ENCODE measurements around the gene TTPAL. TPM values are rescaled to one million over a fixed set of nuclear protein-coding genes. Genes with fewer than 3 reads are reported as not detected.

The TTPAL gene
- total RNA-seq, 1 experiment from 2014 or later: 14.0 TPM

DNA sequence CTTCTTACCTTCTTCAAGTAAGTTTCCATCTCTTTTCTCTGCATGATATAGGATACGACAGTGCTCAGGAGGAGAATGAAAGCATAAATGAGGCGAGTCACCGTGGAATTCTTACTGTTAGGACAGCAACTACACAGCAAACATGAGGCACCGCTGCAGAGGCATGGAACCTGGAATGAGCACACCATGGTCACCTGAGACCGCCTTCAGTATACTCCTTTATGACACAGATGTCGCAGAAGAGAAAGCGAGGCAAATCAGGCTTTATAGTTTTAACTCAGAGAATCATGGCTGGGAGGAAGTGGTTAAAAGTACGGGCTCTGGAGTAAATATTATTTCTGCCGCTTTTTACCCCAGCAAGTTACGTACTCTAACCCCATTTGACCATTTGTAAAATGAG, 38.2 kb downstream of the TTPAL start:
- no peaks in the 10 kb centered on the region for H3K27me3 ChIP-seq (ENCODE audit: low read length)
- POLR2A ChIA-PET (ENCODE audit: unreplicated experiment): no interaction called here
- no peak overlapping the region for H3K4me3 ChIP-seq (ENCODE audit: low read length)
- no peak for DNase-seq
- intact Hi-C loops (cut with micrococcal nuclease): no loop called here
- no peaks in the 10 kb centered on the region for H3K9me3 ChIP-seq (ENCODE audit: low read length)
- no peak overlapping the region for H3K9ac ChIP-seq (ENCODE audit: low read length)
- H2AFZ ChIP-seq (ENCODE audit: low read length): no peak overlapping the region
- no peaks in the 10 kb centered on the region for H3K4me1 ChIP-seq (ENCODE audit: insufficient read depth, low read length)
- no TSS peak for BruUV-seq (replicated peaks)
- TF ChIP-seq EZH2 (IDR thresholded peaks at IDR 0.05; ENCODE audit: low read length, unreplicated experiment) (no peak), CTCF (conservative IDR thresholded peaks at IDR 0.05; ENCODE audit: low read depth, low read length) (no peak), EZH2phosphoT487 (IDR thresholded peaks at IDR 0.05; ENCODE audit: borderline replicate concordance, low read length) (no peak)
- CTCF ChIA-PET: no interaction called here
- H3K9me2 ChIP-seq (replicated peaks; ENCODE audit: low read length): no peaks in the 10 kb centered on the region
- no peaks in the 10 kb centered on the region for H3F3A ChIP-seq (ENCODE audit: low read length, unreplicated experiment)
- H4K20me1 ChIP-seq (ENCODE audit: low read length): peaks cover 15% of the 10 kb centered on the region; the same call in 1 of the 2 replicates
- no peak overlapping the region for H3K4me2 ChIP-seq (ENCODE audit: low read length)
- no peak for ATAC-seq
- peaks cover 32% of the 10 kb centered on the region for H3K36me3 ChIP-seq (ENCODE audit: low read depth, low read length)
- H3K27ac ChIP-seq (ENCODE audit: low read length): no peak overlapping the region
- peaks cover 70% of the 10 kb centered on the region for H3K79me2 ChIP-seq (ENCODE audit: low read length)

GRCh38 chr20:44516491-44516890, 40.8 kb downstream of the TTPAL start:
- DNase-seq (no peak), ATAC-seq (no peak)
- Histone ChIP-seq H3K9me3 (ENCODE audit: low read length) (no peaks in the 10 kb centered on the region), H3K27ac (ENCODE audit: low read length) (no peak overlapping the region), H2AFZ (ENCODE audit: low read length) (no peak overlapping the region), H3K4me2 (ENCODE audit: low read length) (no peak overlapping the region), H3K4me3 (ENCODE audit: low read length) (no peak overlapping the region), H3K36me3 (ENCODE audit: low read depth, low read length) (peaks cover 12% of the 10 kb centered on the region; the same call in 1 of the 2 replicates), H3K9ac (ENCODE audit: low read length) (no peak overlapping the region), H3F3A (ENCODE audit: low read length, unreplicated experiment) (no peaks in the 10 kb centered on the region), H3K79me2 (ENCODE audit: low read length) (peaks cover 95% of the 10 kb centered on the region), H3K27me3 (ENCODE audit: low read length) (no peaks in the 10 kb centered on the region), H3K9me2 (replicated peaks; ENCODE audit: low read length) (no peaks in the 10 kb centered on the region), H3K4me1 (ENCODE audit: insufficient read depth, low read length) (peaks cover 16% of the 10 kb centered on the region), H4K20me1 (ENCODE audit: low read length) (peaks cover 35% of the 10 kb centered on the region)
- intact Hi-C loops (cut with micrococcal nuclease): no loop called here
- BruUV-seq (replicated peaks): no TSS peak
- ChIA-PET POLR2A (ENCODE audit: unreplicated experiment) (no interaction called here), CTCF (no interaction called here)
- TF ChIP-seq EZH2 (IDR thresholded peaks at IDR 0.05; ENCODE audit: low read length, unreplicated experiment) (no peak), CTCF (conservative IDR thresholded peaks at IDR 0.05; ENCODE audit: low read depth, low read length) (no peak), EZH2phosphoT487 (IDR thresholded peaks at IDR 0.05; ENCODE audit: borderline replicate concordance, low read length) (no peak)

DNA sequence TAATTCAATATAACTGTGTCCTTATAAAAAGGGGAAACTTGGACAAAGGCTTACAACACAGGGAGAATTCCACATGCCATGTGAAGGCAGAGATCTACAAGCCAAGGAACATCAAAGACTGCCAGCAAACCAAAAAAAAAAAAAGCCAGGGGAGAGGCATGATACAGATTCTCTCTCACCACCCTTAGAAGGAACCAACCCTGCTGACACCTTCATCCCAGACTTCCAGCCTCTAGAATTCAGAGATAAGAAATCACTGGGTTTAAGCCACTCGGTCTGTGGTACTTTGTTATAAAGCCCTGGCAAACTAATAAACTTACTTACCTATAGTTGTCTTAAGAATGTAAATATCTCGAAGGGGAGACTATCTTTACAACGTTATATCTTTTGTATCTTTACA, 41.8 kb downstream of the TTPAL start:
- intact Hi-C loops (cut with micrococcal nuclease): no loop called here
- ChIA-PET CTCF (no interaction called here), POLR2A (ENCODE audit: unreplicated experiment) (no interaction called here)
- no peaks in the 10 kb centered on the region for H3K9me3 ChIP-seq (ENCODE audit: low read length)
- no TSS peak for BruUV-seq (replicated peaks)
- no peak overlapping the region for H2AFZ ChIP-seq (ENCODE audit: low read length)
- TF ChIP-seq EZH2 (IDR thresholded peaks at IDR 0.05; ENCODE audit: low read length, unreplicated experiment) (no peak), EZH2phosphoT487 (IDR thresholded peaks at IDR 0.05; ENCODE audit: borderline replicate concordance, low read length) (no peak), CTCF (conservative IDR thresholded peaks at IDR 0.05; ENCODE audit: low read depth, low read length) (no peak)
- no peaks in the 10 kb centered on the region for H3F3A ChIP-seq (ENCODE audit: low read length, unreplicated experiment)
- no peaks in the 10 kb centered on the region for H3K9me2 ChIP-seq (replicated peaks; ENCODE audit: low read length)
- DNase-seq: no peak
- H3K4me1 ChIP-seq (ENCODE audit: insufficient read depth, low read length): peaks cover 20% of the 10 kb centered on the region
- no peaks in the 10 kb centered on the region for H3K27me3 ChIP-seq (ENCODE audit: low read length)
- H4K20me1 ChIP-seq (ENCODE audit: low read length): peaks cover 35% of the 10 kb centered on the region
- no peak overlapping the region for H3K27ac ChIP-seq (ENCODE audit: low read length)
- no peak for ATAC-seq
- peaks cover 92% of the 10 kb centered on the region for H3K79me2 ChIP-seq (ENCODE audit: low read length)
- no peak overlapping the region for H3K9ac ChIP-seq (ENCODE audit: low read length)
- H3K4me3 ChIP-seq (ENCODE audit: low read length): no peak overlapping the region
- peaks cover 6% of the 10 kb centered on the region; the same call in 1 of the 2 replicates for H3K36me3 ChIP-seq (ENCODE audit: low read depth, low read length)
- H3K4me2 ChIP-seq (ENCODE audit: low read length): no peak overlapping the region
